Putamen (tissue), 1 donor: ENCODE measurements around the gene ALDH8A1.

Experiments
- DNase-seq: peaks from one replicate; pipeline ENCODE4 v3.0.0-alpha.2; 2016; ENCODE audit warnings: low spot score

Gene ALDH8A1

GRCh38 chr6:134870677-134871498 is 79.0 kb downstream of the ALDH8A1 start:
- DNase-seq, result no peak

GRCh38 chr6:134868812-134869211 is 81.1 kb downstream of the ALDH8A1 start:
- DNase-seq, result no peak
